HG03159 (cell line): ENCODE measurements around the gene RUNDC3A.

ENCODE experiments used
- ATAC-seq: cut with Tn5 transposase; IDR thresholded peaks from one replicate; pipeline ENCODE4 v1.9.1; 2021; ENCODE audit warnings: mild to moderate bottlenecking, moderate library complexity; ENCODE audit not compliant: unreplicated experiment

Gene RUNDC3A

DNA sequence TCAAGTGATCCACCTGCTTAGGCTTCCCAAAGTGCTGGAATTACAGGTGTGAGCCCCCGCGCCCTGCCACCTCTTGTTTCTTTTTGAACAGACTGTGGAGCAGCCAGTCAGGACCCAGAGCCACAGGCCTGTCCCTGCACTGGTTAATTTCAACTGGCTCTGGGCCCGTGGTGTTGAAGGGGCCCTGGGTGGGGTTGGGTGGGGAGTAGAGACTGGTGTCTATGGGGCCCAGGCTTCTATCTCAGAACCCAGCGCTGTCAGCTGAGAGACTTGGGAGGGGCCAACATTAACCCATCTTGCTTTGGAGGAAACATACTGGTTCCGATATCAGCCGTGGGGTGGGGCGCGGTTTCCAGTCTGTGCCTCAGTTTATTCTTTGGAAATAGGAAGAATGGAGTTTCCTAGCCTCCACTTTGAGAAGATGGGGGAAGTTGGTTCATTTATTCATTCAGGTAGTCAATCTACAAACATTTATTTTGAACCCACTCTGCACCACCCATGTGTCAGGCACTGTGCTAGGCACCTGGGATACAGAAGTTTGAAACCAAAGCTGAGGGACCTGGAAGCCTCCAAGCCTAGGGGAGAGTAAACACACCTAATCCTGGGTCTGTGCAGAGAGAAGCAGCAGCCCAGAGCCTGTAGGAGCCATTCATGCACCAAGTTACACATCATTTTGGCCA, 24.9 kb upstream of the RUNDC3A start:
- no peak for ATAC-seq

DNA sequence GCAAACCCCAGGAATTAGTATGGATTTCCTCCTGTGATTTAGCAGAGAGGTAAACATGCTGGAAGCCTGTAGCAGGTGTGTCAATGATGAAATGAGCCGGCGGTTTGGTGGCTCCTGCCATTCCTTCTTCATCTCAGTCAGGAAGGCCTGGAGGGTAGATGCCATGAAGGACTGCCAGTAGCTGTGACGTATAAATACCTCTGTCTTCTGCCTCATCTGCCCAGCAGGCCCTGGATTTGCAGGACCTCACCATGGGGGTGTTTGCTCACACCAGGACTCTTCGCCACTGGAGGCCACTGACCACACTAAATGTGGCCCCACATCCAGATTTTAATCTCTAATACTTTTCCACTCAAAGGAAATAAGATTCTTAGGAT, 24.4 kb upstream of the RUNDC3A start:
- ATAC-seq = no peak

- no peak for ATAC-seq
Measured at GRCh38 chr17:44287651-44288050, 20.8 kb upstream of the RUNDC3A start.

GRCh38 chr17:44293509-44294226, 14.7 kb upstream of the RUNDC3A start:
- no peak for ATAC-seq

DNA sequence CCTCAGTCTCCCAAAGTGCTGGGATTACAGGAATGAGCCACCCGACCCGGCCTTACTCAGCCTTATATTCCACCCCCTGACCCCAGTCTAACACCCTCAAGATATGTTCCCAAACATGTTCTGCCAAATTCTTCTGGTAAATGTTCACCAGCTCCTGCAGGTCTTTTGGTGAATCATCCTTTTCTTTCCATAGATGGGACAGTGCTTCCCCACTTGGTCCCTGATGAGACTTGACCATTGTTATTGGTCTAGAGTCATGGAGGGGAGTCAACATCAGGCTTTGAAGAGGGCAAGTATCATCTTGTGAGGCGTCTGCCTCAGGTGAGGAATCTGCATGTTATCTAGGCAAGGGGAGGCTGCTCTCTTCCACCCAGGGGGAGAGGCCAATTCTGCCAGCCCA, 10.4 kb upstream of the RUNDC3A start:
- no peak for ATAC-seq

DNA sequence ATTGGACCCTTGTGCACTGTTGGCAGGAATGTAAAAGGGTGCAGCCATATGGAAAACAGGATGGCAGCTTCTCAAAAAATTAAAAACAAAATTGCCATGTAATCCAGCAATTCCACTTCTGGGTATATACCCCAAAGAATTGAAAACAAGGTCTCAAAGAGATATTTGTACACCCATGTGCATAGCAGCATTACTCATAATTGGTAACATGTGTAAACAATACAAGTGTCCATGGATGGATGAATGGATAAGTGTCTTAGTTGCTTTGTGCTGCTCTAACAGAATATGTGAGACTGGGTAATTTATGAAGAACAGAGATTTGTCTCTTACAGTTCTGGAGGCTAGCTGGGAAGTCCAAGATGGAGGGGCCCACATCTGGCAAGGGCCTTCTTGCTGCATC, 3.8 kb upstream of the RUNDC3A start:
- no peak for ATAC-seq

GRCh38 chr17:44307387-44308186, 814 bp upstream of the RUNDC3A start:
- ATAC-seq = no peak

DNA sequence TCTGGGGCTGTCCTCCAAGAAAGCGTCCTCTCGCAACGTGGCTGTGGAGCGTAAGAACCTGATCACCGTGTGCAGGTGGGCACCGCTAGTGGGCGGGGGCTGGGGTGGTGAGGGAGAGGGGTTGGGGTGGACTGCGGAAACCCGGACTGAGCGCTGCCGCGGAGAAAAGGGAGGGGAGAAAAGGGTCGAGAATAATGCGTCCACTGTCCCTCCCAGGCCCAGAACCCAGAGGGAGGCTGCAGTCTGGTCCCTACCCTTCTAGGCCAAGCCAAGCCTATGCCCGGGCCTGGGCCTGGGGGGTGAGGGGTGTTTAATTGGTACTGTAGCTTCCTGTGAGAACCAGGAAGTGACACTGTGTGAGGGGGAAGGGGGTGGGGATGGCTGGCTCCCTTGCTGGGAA, 464 bp downstream of the RUNDC3A start:
- ATAC-seq = no peak

- no peak for ATAC-seq
Measured at GRCh38 chr17:44309472-44309871, 1.1 kb downstream of the RUNDC3A start.

DNA sequence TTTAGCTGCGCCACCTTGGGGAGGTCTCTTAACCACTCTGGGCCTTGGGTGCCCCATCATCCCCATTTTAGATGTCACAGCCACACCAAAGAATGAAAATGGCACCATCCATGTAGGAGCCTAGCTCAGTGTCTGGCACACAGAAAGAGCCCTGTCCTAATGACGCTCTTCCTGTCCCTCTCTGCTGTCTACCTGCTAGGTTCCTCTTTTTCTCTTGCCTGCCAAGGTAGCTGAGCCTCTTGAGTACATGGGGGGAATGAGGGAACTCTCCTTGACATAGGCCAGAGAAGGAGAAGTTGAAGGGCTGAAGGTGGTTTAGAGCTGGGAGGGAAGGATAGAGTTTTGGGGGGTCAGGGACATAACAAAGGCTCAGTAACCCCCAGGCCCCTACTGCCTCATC, 1.8 kb downstream of the RUNDC3A start:
- no peak for ATAC-seq

GRCh38 chr17:44310609-44311376, 2.4 kb downstream of the RUNDC3A start:
- ATAC-seq = no peak

DNA sequence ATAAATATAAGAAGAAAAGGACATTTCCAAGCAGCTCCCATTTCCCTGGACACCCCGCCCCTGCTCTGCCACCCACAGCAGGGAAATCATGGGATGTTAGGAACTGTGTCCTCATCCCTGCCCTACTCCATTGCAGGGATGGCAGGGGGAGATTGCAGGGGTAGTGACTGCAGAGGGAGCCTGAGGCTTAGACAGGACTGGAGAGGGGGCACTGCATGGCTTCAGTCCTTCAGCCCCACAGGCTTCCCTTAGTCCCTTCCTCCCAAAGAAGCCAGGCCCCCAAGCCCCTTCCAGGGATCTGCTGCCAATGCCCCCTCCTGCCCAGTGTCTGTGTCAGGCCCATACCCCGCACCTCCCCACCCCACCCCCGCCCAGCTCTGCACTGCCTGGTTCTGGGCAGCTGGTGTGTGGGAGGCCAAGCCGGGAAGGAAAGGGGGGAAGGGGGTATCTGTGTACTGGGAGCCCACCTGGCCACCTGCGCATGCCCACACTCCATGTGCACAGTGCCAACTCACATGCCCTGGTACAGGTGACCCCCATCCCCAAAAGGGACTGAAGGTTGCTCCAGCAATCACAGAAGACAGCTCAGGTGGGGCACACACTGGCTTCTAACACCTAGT, 3.3 kb downstream of the RUNDC3A start:
- no peak for ATAC-seq

- ATAC-seq = no peak
Measured at GRCh38 chr17:44312396-44313104, 4.1 kb downstream of the RUNDC3A start.

- no peak for ATAC-seq
Measured at GRCh38 chr17:44314031-44314430, 5.6 kb downstream of the RUNDC3A start.

- ATAC-seq = no peak
Measured at GRCh38 chr17:44314524-44314868, 6.1 kb downstream of the RUNDC3A start.

DNA sequence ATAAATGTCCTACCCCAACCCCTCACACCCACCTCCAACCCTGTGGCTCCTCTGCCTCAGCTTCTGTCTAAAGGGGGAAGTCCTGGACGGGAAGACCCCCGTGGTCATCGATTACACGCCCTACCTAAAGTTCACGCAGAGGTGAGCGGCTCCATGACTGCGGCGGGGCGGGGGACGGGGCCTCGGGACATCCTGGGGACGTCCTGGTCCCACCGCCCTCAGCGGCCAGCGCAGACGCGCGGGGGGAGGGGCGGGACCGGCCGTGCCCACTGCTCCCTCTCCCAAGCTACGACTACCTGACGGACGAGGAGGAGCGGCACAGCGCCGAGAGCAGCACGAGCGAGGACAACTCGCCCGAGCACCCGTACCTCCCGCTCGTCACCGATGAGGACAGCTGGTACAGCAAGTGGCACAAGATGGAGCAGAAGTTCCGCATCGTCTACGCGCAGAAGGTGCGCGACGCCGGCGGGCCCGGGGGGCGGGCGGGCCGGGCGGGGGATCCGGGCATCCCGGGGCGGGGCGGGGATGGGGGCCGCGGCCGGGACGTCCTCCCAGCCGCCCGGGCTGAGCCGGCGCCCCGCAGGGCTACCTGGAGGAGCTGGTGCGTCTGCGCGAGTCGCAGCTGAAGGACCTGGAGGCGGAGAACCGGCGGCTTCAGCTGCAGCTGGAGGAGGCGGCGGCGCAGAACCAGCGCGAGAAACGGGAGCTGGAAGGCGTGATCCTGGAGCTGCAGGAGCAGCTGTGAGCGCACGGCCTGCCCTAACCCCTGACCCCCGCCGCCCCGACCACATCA, 6.7 kb downstream of the RUNDC3A start:
- no peak for ATAC-seq

DNA sequence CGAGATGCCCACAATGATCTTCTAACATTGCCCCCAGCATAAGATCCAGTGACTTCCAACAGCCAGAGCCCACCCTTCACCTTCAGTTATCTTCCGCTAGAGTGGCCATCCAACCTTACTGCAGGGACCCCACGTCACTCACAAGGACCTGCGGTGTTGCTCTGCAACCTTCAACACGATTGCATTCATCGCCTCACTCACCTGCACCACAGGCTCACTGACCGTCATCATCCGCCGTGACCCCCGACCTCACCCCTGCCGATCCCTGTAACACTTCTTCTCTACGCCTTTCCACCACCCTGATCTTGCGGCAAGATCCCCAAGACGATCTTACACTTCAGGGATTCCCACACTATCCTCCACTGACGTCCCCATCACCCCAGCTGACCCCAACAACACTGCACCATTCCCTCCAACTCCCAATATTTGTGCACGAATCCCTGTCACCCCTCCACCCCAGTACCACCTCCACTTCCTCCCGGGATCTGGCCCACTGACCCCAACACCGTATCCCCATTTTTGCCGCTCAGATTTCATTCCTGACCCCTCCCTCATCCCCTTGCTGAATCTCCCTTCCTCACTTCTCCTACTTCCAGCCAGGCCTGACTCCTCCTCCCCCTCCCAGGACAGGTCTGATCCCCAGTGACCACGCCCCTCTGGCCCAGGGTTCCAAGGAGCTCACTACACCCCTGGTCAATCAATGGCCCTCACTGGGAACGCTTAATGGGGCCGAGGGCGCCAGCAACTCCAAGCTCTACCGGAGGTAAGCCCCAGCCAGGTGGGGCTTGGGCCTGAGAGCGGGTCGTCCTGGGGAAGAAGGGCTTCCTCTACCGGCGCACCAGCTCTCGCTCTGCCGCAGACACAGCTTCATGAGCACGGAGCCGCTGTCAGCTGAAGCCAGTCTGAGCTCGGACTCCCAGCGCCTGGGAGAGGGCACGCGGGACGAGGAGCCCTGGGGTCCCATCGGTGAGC, 7.6 kb downstream of the RUNDC3A start:
- ATAC-seq = no peak

DNA sequence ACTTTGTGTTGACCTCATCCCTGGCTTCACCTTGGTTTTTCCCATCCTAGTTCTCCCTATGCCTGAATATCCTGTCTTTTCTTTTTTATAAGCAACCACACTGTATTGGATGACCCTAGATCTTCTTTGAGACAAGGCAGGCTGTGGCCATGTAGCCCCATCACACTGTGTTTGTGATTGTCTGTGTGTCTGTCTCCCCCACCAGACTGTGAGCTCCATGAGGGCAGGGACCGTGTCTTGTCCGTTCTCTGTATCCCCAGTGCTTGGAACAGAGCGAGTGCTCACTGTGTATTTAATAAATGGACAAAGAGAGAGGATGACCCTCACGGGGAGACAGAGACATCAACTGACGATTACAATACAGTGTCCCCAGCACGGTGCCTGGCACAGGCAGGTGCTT, 9.1 kb downstream of the RUNDC3A start:
- ATAC-seq = no peak
